ENCODE data around the gene SPINT2. TPM values are rescaled to one million over a fixed set of nuclear protein-coding genes. Genes with fewer than 3 reads are reported as not detected.
A peak's percentile ranks its signal among the peaks of the same experiment; 100 is the strongest.

The SPINT2 gene
- total RNA-seq, 2 experiments from 2014 or later: 36.7 to 77.2 TPM

- no peak overlapping the region for H3K27ac ChIP-seq (ENCODE audit: low read depth, low read length, poor library complexity, severe bottlenecking)
- no peaks in the 10 kb centered on the region for H3K9me3 ChIP-seq (ENCODE audit: low read length)
- peaks cover 9% of the 10 kb centered on the region; the same call in 1 of the 2 replicates for H3K79me2 ChIP-seq (ENCODE audit: insufficient read depth, low read depth, low read length)
- intact Hi-C loops (cut with micrococcal nuclease; ENCODE audit: unreplicated experiment): loop anchor here (2.0 to 10.0 kb wide), 3 partner anchors 52 to 1102 kb away; partner anchors contain the start of genes SPINT2, ZNF383 and ZNF585B
- no peak overlapping the region; the same call in 1 of the 2 replicates for H2AFZ ChIP-seq (ENCODE audit: low read length)
- no peak overlapping the region for H3K4me3 ChIP-seq (ENCODE audit: low read depth, low read length, poor library complexity, severe bottlenecking)
- ChIA-PET POLR2A (no interaction called here), CTCF (ENCODE audit: unreplicated experiment) (no interaction called here)
- peaks cover 22% of the 10 kb centered on the region for H3K4me1 ChIP-seq (ENCODE audit: insufficient read depth, low read length, poor library complexity, severe bottlenecking)
- TF ChIP-seq CTCF (conservative IDR thresholded peaks at IDR 0.05; ENCODE audit: low read length) (no peak), EZH2phosphoT487 (IDR thresholded peaks at IDR 0.05; ENCODE audit: borderline replicate concordance, low read depth, low read length) (no peak)
- BruUV-seq (replicated peaks): no TSS peak
- H3K9me2 ChIP-seq (ENCODE audit: insufficient read depth, low read length): no peaks in the 10 kb centered on the region
- H3K4me2 ChIP-seq (ENCODE audit: low read length): peak overlapping the region; percentile 82
- H4K20me1 ChIP-seq (ENCODE audit: insufficient read depth, low read length): no peaks in the 10 kb centered on the region
- no peaks in the 10 kb centered on the region for H3K36me3 ChIP-seq (ENCODE audit: insufficient read depth, low read length)
- no peak for DNase-seq (ENCODE audit: low spot score)
Observed at GRCh38 chr19:38317104-38317612, 52.8 kb downstream of the SPINT2 start.

DNA sequence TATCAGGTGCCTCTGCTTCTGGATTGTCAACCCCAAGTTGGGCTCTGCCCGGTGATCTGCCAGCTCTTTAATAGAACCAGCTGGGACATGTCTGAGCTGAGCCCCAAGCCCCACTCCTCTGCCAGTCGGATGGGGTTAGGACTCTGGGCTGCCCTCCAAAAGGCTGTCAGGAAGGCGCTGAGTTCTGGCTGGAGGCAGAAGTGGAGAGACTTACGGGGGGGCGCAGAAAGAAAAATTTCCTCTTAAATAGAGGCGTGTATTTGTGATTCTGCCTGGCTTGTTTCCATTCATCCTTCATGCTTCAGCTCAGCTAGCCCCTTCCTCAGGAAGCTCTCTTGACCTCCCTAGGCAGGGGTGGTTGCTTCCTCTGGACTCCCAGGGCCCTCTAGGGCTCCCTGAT lies 54.3 kb downstream of the SPINT2 start:
- H3K9me3 ChIP-seq (ENCODE audit: low read length): no peaks in the 10 kb centered on the region
- DNase-seq (ENCODE audit: low spot score): no peak
- H3K9me2 ChIP-seq (ENCODE audit: insufficient read depth, low read length): no peaks in the 10 kb centered on the region
- H3K4me3 ChIP-seq (ENCODE audit: low read depth, low read length, poor library complexity, severe bottlenecking): no peak overlapping the region
- H2AFZ ChIP-seq (ENCODE audit: low read length): no peak overlapping the region
- TF ChIP-seq CTCF (conservative IDR thresholded peaks at IDR 0.05; ENCODE audit: low read length): no peak
- no peak for TF ChIP-seq EZH2phosphoT487 (IDR thresholded peaks at IDR 0.05; ENCODE audit: borderline replicate concordance, low read depth, low read length)
- CTCF ChIA-PET (ENCODE audit: unreplicated experiment): no interaction called here
- 0 out of 2 replicates have a peak overlapping the region, but pooled peaks have one; percentile 76 for H3K4me2 ChIP-seq (ENCODE audit: low read length)
- intact Hi-C loops (cut with micrococcal nuclease; ENCODE audit: unreplicated experiment): loop anchor here (5.0 to 10.0 kb wide), 2 partner anchors 421 to 1104 kb away; partner anchors contain the start of genes ZNF383 and ZNF585B
- BruUV-seq (replicated peaks): no TSS peak
- H4K20me1 ChIP-seq (ENCODE audit: insufficient read depth, low read length): no peaks in the 10 kb centered on the region
- POLR2A ChIA-PET: interaction anchor here (0.6 to 1.3 kb wide), 2 partner anchors 49 to 75 kb away, joined by 4 to 5 read pairs; no protein-coding TSS in a partner anchor
- H3K79me2 ChIP-seq (ENCODE audit: insufficient read depth, low read depth, low read length): peaks cover 9% of the 10 kb centered on the region; the same call in 1 of the 2 replicates
- no peak overlapping the region for H3K27ac ChIP-seq (ENCODE audit: low read depth, low read length, poor library complexity, severe bottlenecking)
- no peaks in the 10 kb centered on the region for H3K36me3 ChIP-seq (ENCODE audit: insufficient read depth, low read length)
- peaks cover 22% of the 10 kb centered on the region for H3K4me1 ChIP-seq (ENCODE audit: insufficient read depth, low read length, poor library complexity, severe bottlenecking)
